Measurements from ENCODE around the gene GNE. TPM values are rescaled to one million over a fixed set of nuclear protein-coding genes. Genes with fewer than 3 reads are reported as not detected.

Gene GNE
- total RNA-seq, 1 experiment from 2014 or later = 8.4 TPM

DNA sequence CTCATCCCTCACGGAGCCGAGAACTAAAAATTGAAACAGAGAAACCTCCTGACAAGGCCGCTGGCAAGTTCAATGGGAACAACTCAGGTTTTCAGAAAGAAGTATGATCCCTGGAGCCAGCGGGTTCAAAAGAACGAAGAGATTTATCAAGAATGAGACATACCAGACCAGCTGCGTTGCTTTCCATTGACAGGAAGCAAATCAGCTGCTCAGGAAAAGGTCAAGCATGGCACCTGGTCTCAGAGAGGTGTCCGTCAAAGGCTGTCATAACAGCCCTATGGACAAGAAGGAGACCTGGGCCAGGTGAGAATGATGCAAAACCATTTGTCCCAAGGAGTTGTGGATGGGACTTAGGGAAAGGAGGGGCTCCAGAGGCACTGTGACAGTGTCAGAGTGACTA is 34.9 kb upstream of the GNE start:
- BruUV-seq (replicated peaks) = no TSS peak
- H3K4me2 ChIP-seq (ENCODE audit: low read length) = no peak overlapping the region
- TF ChIP-seq, protein P1, sequence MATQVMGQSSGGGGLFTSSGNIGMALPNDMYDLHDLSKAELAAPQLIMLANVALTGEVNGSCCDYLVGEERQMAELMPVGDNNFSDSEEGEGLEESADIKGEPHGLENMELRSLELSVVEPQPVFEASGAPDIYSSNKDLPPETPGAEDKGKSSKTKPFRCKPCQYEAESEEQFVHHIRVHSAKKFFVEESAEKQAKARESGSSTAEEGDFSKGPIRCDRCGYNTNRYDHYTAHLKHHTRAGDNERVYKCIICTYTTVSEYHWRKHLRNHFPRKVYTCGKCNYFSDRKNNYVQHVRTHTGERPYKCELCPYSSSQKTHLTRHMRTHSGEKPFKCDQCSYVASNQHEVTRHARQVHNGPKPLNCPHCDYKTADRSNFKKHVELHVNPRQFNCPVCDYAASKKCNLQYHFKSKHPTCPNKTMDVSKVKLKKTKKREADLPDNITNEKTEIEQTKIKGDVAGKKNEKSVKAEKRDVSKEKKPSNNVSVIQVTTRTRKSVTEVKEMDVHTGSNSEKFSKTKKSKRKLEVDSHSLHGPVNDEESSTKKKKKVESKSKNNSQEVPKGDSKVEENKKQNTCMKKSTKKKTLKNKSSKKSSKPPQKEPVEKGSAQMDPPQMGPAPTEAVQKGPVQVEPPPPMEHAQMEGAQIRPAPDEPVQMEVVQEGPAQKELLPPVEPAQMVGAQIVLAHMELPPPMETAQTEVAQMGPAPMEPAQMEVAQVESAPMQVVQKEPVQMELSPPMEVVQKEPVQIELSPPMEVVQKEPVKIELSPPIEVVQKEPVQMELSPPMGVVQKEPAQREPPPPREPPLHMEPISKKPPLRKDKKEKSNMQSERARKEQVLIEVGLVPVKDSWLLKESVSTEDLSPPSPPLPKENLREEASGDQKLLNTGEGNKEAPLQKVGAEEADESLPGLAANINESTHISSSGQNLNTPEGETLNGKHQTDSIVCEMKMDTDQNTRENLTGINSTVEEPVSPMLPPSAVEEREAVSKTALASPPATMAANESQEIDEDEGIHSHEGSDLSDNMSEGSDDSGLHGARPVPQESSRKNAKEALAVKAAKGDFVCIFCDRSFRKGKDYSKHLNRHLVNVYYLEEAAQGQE (IDR thresholded peaks at IDR 0.05; ENCODE audit: low read depth) = no peak
- TF ChIP-seq POLR2AphosphoS5 (IDR thresholded peaks at IDR 0.05; ENCODE audit: low read depth, low read length) = no peak
- no peak for TF ChIP-seq SIN3A (IDR thresholded peaks at IDR 0.05; ENCODE audit: low read depth)
- TF ChIP-seq, protein P2, sequence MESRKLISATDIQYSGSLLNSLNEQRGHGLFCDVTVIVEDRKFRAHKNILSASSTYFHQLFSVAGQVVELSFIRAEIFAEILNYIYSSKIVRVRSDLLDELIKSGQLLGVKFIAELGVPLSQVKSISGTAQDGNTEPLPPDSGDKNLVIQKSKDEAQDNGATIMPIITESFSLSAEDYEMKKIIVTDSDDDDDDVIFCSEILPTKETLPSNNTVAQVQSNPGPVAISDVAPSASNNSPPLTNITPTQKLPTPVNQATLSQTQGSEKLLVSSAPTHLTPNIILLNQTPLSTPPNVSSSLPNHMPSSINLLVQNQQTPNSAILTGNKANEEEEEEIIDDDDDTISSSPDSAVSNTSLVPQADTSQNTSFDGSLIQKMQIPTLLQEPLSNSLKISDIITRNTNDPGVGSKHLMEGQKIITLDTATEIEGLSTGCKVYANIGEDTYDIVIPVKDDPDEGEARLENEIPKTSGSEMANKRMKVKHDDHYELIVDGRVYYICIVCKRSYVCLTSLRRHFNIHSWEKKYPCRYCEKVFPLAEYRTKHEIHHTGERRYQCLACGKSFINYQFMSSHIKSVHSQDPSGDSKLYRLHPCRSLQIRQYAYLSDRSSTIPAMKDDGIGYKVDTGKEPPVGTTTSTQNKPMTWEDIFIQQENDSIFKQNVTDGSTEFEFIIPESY (IDR thresholded peaks at IDR 0.05; ENCODE audit: extremely low read depth, insufficient replicate concordance, low read length) = no peak
- TF ChIP-seq, protein P3, sequence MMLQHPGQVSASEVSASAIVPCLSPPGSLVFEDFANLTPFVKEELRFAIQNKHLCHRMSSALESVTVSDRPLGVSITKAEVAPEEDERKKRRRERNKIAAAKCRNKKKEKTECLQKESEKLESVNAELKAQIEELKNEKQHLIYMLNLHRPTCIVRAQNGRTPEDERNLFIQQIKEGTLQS (IDR thresholded peaks at IDR 0.05) = no peak
- TF ChIP-seq TCF7L2 (IDR thresholded peaks at IDR 0.05; ENCODE audit: borderline replicate concordance, extremely low read depth, insufficient read depth, insufficient read length) = no peak
- TF ChIP-seq JUND (IDR thresholded peaks at IDR 0.05) = no peak
- no peak for TF ChIP-seq ELF1 (IDR thresholded peaks at IDR 0.05; ENCODE audit: borderline replicate concordance, low read depth)
- no peak for TF ChIP-seq POLR2A (IDR thresholded peaks at IDR 0.05; ENCODE audit: borderline replicate concordance, extremely low read depth, insufficient read depth, insufficient read length)
- TF ChIP-seq FOSL1 (IDR thresholded peaks at IDR 0.05; ENCODE audit: low read depth) = no peak
- TF ChIP-seq EZH2phosphoT487 (IDR thresholded peaks at IDR 0.05; ENCODE audit: borderline replicate concordance) = no peak
- no peak for TF ChIP-seq EZH2 (IDR thresholded peaks at IDR 0.05)
- TF ChIP-seq CEBPB (IDR thresholded peaks at IDR 0.05; ENCODE audit: low read depth) = no peak
- no peak for TF ChIP-seq SRF (IDR thresholded peaks at IDR 0.05; ENCODE audit: low read depth)
- no peak for TF ChIP-seq ZFX (IDR thresholded peaks at IDR 0.05)
- no peak for TF ChIP-seq SP1 (IDR thresholded peaks at IDR 0.05; ENCODE audit: low read depth)
- H3K9ac ChIP-seq (ENCODE audit: low read length) = no peak overlapping the region
- H3K4me3 ChIP-seq (replicated peaks in 1 of 2; ENCODE audit: low read depth in 1 of 2, low read length in 2 of 2) = no peak overlapping the region
- CTCF ChIA-PET = no interaction called here
- intact Hi-C loops (cut with micrococcal nuclease) = no loop called here
- RAD21 ChIA-PET (ENCODE audit: low non-redundant PET in 1 of 2, low total read pairs in 2 of 2, uncharacterized antibody in 2 of 2, unreplicated experiment in 2 of 2) = no interaction called here
- no peaks in the 10 kb centered on the region for H3K27me3 ChIP-seq (ENCODE audit: insufficient read depth, low read length)
- DNase-seq (ENCODE audit: low read depth, low spot score) (no peak), ATAC-seq (no peak)
- no peak overlapping the region for H3K27ac ChIP-seq (ENCODE audit: low read depth, low read length)
- no peaks in the 10 kb centered on the region for H3K79me2 ChIP-seq (ENCODE audit: insufficient read depth, low read length)
- no peak overlapping the region for H2AFZ ChIP-seq (ENCODE audit: low read depth, low read length, poor library complexity, severe bottlenecking)
- H3K4me1 ChIP-seq (ENCODE audit: control insufficient read depth in 1 of 2, insufficient read depth in 2 of 2, low read length in 2 of 2) = peaks cover 9 to 30% of the 10 kb centered on the region in 2 experiments
- no peaks in the 10 kb centered on the region for H3K9me2 ChIP-seq (ENCODE audit: insufficient read depth)
- no peaks in the 10 kb centered on the region for H3K9me3 ChIP-seq (ENCODE audit: control insufficient read depth in 1 of 2, insufficient read depth in 1 of 2, low read depth in 1 of 2, low read length in 2 of 2)
- H3K36me3 ChIP-seq (ENCODE audit: control insufficient read depth in 1 of 2, insufficient read depth in 2 of 2, low read length in 2 of 2) = no peaks in the 10 kb centered on the region
- H4K20me1 ChIP-seq (ENCODE audit: insufficient read depth) = no peaks in the 10 kb centered on the region
- POLR2A ChIA-PET = no interaction called here
